Tibial nerve (tissue), 4 donors: Measurements from ENCODE around the gene VDR.

Experiments
- EP300 ChIP-seq, 2 donors: sonication (generic); formaldehyde crosslinking; IDR thresholded peaks; one replicate each; pipeline ENCODE4 v1.6.1; 2017; ENCODE audit warnings: antibody characterized with exemption in 2 of 2, mild to moderate bottlenecking in 1 of 2
- POLR2A ChIP-seq, 2 donors: fragments of 450-650 bp; IDR thresholded peaks; one replicate each; pipeline ENCODE4 v1.6.1; 2017; ENCODE audit warnings: antibody characterized with exemption in 2 of 2, mild to moderate bottlenecking in 2 of 2, moderate library complexity in 2 of 2
- TF ChIP-seq, protein P1 (sequence below), 5 experiments: fragments of 200-600 bp in 3 of 5; fragments of 450-650 bp in 2 of 5; sonication (generic) in 3 of 5; IDR thresholded peaks; one replicate each; pipeline ENCODE4 v1.5.1; 2016 to 2019; ENCODE audit warnings: antibody characterized with exemption in 5 of 5, mild to moderate bottlenecking in 3 of 5, moderate library complexity in 2 of 5

DNA sequence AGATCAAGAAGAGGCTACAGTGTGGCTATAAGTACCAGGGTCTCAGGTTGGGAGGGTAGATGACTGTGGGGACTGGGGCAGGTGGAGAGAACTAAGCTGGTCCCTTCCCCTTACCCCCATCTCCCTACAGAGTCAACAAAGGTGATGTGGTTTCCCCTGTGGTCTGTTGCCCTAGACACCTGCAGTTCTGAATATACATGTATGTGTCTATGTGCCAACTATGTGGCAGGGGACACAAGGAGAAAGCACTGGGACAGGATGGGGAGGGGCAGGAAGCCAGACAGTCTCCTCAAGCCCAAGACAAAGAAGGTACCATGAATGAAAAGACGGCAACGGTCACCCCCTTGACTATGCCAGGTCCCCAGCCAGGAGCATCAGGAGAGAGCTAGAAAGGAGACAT lies 80.6 kb downstream of the VDR start:
- TF ChIP-seq, protein P1, sequence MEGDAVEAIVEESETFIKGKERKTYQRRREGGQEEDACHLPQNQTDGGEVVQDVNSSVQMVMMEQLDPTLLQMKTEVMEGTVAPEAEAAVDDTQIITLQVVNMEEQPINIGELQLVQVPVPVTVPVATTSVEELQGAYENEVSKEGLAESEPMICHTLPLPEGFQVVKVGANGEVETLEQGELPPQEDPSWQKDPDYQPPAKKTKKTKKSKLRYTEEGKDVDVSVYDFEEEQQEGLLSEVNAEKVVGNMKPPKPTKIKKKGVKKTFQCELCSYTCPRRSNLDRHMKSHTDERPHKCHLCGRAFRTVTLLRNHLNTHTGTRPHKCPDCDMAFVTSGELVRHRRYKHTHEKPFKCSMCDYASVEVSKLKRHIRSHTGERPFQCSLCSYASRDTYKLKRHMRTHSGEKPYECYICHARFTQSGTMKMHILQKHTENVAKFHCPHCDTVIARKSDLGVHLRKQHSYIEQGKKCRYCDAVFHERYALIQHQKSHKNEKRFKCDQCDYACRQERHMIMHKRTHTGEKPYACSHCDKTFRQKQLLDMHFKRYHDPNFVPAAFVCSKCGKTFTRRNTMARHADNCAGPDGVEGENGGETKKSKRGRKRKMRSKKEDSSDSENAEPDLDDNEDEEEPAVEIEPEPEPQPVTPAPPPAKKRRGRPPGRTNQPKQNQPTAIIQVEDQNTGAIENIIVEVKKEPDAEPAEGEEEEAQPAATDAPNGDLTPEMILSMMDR (IDR thresholded peaks at IDR 0.05) = no peak
- TF ChIP-seq POLR2A (IDR thresholded peaks at IDR 0.05) (no peak), EP300 (IDR thresholded peaks at IDR 0.05) (no peak)
